Measurements from ENCODE around the gene ZBTB26.
A peak's percentile ranks its signal among the peaks of the same experiment; 100 is the strongest.
"Not testable (repeated sequence)": the region's sequence is repeated elsewhere in the genome, so short reads cannot be mapped to it uniquely, and the experiment has no call there.

The ZBTB26 gene

GRCh38 chr9:122922713-122923112, 8.6 kb downstream of the ZBTB26 start:
- no peak for DNase-seq

GRCh38 chr9:122918310-122918709, 13.0 kb downstream of the ZBTB26 start:
- DNase-seq, result no peak

GRCh38 chr9:122912964-122913673, 18.2 kb downstream of the ZBTB26 start, which contains the start of gene ZBTB6:
Gene ZBTB6, minus strand, starts transcription at chr9:122913323. Its CDS starts 1,251 bp downstream, at chr9:122912072.
- DNase-seq, result peak; percentile 90

- DNase-seq, result no peak
Measured at GRCh38 chr9:122912671-122912963, 18.7 kb downstream of the ZBTB26 start.

- DNase-seq, result not testable (repeated sequence)
Measured at GRCh38 chr9:122906122-122906521, 25.2 kb downstream of the ZBTB26 start.

GRCh38 chr9:122904823-122905710, 26.2 kb downstream of the ZBTB26 start, which contains the start of gene RC3H2:
Gene RC3H2, minus strand, starts transcription at chr9:122905359. Its CDS starts 7,850 bp downstream, at chr9:122897509.
- DNase-seq, result peak; percentile 100

- DNase-seq, result peak; percentile 47
Measured at GRCh38 chr9:122904466-122904822, 26.9 kb downstream of the ZBTB26 start.

- peak; percentile 42 for DNase-seq
Measured at GRCh38 chr9:122900791-122901190, 30.5 kb downstream of the ZBTB26 start.

- no peak for DNase-seq
Measured at GRCh38 chr9:122897969-122898368, 33.3 kb downstream of the ZBTB26 start.

GRCh38 chr9:122888480-122888879, 42.8 kb downstream of the ZBTB26 start:
- DNase-seq, result no peak

- no peak for DNase-seq
Measured at GRCh38 chr9:122883125-122883524, 48.2 kb downstream of the ZBTB26 start.

GRCh38 chr9:122879443-122879842, 51.9 kb downstream of the ZBTB26 start:
- DNase-seq, result no peak

GRCh38 chr9:122875523-122875922, 55.8 kb downstream of the ZBTB26 start:
- no peak for DNase-seq

GRCh38 chr9:122867276-122867675, 64.0 kb downstream of the ZBTB26 start:
- DNase-seq, result not testable (repeated sequence)

GRCh38 chr9:122866079-122866478, 65.2 kb downstream of the ZBTB26 start:
- DNase-seq, result no peak

Data from hematopoietic multipotent progenitor cell treated with erythropoietin and hydrocortisone succinate and interleukin-3 and kit ligand, for 8 days (in vitro differentiated cells).